Measurements from ENCODE around the gene B4GALNT3.
"Not testable (repeated sequence)": the region's sequence is repeated elsewhere in the genome, so short reads cannot be mapped to it uniquely, and the experiment has no call there.

Gene B4GALNT3

GRCh38 chr12:459430-460258 is at the start of gene B4GALNT3:
B4GALNT3 (plus strand) TSS chr12:459939; CDS start chr12:460377, 438 bp downstream.
- peak; percentile 19 for DNase-seq

- DNase-seq: no peak
Observed at GRCh38 chr12:414859-415258, 44.9 kb upstream of the B4GALNT3 start.

DNA sequence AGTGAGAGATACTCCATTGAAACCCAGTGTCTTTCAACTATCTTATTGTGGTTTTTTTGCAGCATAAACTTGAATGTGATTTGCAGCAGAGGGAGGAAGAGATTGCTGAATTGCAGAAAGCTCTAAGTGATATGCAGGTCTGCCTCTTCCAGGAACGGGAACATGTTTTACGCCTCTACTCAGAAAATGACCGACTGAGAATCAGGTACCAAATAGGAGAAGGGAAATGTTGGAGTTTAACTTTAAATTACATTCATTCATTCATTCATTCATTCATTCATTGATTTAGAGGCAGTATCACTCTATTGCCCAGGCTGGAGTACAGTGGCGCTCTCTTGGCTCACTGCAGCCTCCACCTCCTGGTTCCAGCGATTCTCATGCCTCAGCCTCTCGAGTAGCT is 41.3 kb upstream of the B4GALNT3 start:
- DNase-seq: no peak

DNA sequence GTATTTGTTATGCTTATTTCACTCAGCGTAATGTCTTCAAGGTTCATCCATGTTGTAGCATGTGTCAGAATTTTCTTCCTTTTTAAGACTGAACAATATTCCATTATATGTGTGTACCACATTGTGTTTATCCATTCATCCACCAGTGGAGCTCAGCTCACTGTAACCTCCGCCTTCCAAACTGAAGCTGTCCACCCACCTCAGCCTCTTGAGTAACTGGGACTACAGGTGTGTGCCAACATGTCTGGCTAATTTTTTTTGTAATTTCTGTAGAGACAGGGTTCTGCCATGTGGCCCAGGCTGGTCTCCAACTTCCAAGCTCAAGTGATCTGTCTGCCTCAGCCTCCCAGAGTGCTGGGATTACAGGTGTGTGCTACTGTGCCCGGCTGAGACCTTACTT is 37.2 kb upstream of the B4GALNT3 start:
- DNase-seq: no peak

DNA sequence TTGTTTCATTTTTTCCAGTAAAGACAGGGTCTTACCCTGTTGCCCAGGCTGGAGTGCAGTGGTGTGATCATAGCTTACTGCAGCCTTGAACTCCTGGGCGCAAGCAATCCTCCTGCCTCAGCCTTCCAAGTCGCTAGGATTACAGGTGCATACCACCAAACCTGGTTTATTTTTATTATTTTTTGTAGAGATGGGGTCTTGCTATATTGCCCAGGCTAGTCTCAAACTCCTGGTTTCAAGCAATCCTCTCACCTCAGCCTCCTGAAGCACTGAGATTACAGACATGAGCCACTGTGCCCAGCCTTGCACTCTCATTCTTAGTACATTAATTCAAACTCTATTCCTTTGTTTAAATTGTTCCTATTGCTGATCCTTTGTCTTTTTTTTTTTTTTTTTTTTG is 24.0 kb upstream of the B4GALNT3 start:
- DNase-seq: not testable (repeated sequence)

GRCh38 chr12:442235-442884 is 17.4 kb upstream of the B4GALNT3 start:
- DNase-seq: no peak

DNA sequence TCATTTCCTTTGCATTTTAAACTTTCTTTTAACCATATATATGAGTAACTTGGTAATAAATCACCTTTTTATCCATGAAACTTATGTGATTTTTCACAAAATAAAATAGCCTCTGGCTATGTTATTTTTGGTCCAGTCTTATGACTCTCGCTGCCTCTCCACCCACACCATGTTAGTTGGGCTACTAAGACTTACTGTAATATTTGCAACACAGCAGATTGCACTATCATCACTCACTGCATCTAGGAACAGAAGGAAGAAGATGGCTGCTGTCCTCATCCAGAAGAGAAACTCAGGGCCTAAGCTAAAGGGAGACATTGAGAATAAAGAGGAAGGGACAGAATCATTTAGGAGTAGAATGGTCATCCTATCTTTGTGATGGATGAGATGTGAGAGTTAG is 12.6 kb upstream of the B4GALNT3 start:
- DNase-seq: no peak

DNA sequence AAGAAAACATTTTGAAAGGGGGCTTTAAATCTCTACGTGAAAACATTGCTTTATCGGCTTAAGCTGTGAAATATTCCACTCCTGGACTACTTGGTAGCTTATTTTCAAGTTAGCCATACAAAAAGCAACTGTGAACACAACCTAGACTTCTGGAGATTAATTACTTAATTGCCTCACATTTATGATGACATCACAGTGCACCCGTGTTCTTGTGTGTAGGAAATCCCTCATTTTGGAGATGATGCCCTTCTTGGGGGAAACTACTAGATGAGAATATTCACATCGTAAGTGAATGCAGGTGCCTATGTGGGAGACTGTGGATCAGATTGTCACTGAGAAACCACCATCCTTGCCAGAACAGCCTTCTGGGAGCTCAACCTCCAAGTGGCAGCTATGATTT is 10.5 kb upstream of the B4GALNT3 start:
- no peak for DNase-seq

DNA sequence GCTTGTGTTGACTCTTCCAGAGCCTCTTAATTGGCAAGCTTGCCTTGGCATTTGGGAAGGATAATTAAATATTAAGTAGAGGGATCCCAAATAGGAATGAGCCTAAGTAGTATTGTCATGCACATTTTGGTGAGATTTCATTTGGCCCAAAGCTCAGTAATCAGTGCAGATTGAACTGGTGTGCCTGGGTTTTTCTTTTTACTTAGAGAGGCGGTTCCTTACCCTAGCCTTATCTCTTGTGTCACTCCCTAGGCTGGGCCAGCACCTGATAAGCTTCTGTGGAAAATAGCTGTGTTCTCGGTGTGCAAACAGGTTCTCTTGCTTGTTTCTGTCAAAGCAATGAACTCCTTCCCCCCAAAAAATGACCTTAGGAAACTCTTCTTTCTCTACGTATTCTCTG is 9.3 kb upstream of the B4GALNT3 start:
- DNase-seq: no peak

GRCh38 chr12:452667-453210 is 7.0 kb upstream of the B4GALNT3 start:
- DNase-seq: no peak

DNA sequence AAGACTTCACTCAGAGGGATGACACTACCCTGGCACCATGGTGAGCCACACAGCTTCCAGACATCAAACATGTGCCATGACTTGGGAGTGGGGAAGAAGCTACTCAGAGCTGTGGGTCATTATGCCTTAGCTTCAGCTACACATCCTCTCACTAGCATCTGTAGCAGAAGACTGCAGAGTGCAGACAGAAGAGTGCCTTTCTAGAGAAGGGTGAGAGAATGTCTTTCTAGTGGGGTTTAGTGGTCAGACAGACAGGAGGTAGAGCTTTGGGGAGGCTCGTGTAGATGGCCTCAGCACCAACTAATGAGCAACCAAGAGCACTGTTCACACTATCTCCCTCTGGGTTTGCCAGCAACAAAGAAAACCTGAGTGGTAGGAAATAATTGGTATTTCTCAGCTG is 4.9 kb upstream of the B4GALNT3 start:
- DNase-seq: no peak

- no peak for DNase-seq
Observed at GRCh38 chr12:455821-456220, 3.9 kb upstream of the B4GALNT3 start.

- DNase-seq: no peak
Observed at GRCh38 chr12:457676-458075, 2.1 kb upstream of the B4GALNT3 start.

GRCh38 chr12:459050-459429 is 699 bp upstream of the B4GALNT3 start:
- DNase-seq: no peak

- peak; percentile 14 for DNase-seq
Observed at GRCh38 chr12:460261-461230, 807 bp downstream of the B4GALNT3 start.

GRCh38 chr12:461425-461824 is 1.7 kb downstream of the B4GALNT3 start:
- DNase-seq: no peak

- no peak for DNase-seq
Observed at GRCh38 chr12:462936-463705, 3.4 kb downstream of the B4GALNT3 start.

DNA sequence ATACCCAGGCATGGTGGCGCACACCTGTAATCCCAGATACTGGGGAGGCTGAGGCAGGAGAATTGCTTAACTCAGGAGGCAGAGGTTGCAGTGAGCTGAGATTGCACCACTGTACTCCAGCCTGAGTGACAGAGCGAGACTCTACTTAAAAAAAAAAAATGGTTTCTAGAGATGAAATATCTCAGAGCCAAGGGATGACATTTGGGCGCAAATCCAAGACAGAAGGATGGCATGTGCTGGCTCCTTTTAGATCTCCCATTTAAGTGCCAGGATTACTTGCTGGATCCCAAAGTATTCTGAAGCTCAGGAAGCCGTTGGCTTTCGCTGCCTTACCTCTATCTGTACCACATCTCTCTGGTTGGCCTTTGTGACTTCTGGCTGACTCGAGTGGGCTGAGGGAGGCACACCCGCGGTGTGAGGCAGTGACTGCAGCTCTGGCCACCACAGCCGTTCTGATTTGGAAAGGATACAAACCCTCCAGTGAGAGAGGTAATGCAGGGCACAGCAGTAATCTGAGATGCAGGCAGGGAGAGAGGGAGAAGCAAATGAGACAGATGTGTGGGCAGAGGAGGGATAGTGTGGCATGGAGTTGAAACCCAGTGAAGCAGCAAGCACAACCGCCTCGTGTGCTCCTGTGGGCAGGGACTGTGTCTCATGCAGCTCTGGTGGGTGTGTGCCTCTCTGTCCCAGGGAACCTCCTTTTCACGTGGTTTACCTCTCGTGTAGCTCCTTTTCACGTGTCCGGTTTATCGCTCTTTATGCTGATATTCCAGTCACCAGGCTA is 4.9 kb downstream of the B4GALNT3 start:
- no peak for DNase-seq

GRCh38 chr12:466039-466438 is 6.3 kb downstream of the B4GALNT3 start:
- DNase-seq: no peak

- DNase-seq: no peak
Observed at GRCh38 chr12:466762-467161, 7.0 kb downstream of the B4GALNT3 start.

DNA sequence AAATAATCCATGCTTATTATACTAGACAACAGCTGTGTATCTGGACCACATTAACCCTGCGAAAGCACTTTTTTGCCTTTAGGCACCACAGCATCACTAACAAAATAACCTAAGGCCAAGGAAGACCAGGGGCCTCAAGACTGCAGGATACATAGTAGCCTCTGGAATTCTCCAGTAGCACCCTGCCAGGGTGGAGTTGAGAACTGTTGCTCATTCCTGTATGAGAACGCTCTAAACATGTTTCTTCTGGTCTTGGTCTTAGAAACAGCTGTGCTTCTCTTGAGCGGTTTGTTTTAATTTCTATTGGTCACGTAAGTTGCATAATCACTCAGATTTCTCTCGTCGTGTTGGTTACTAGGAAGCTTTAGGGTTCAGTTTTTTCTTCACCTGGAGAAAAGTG is 7.9 kb downstream of the B4GALNT3 start:
- DNase-seq: no peak
